Measurements from ENCODE around the gene ADK.

The ADK gene

DNA sequence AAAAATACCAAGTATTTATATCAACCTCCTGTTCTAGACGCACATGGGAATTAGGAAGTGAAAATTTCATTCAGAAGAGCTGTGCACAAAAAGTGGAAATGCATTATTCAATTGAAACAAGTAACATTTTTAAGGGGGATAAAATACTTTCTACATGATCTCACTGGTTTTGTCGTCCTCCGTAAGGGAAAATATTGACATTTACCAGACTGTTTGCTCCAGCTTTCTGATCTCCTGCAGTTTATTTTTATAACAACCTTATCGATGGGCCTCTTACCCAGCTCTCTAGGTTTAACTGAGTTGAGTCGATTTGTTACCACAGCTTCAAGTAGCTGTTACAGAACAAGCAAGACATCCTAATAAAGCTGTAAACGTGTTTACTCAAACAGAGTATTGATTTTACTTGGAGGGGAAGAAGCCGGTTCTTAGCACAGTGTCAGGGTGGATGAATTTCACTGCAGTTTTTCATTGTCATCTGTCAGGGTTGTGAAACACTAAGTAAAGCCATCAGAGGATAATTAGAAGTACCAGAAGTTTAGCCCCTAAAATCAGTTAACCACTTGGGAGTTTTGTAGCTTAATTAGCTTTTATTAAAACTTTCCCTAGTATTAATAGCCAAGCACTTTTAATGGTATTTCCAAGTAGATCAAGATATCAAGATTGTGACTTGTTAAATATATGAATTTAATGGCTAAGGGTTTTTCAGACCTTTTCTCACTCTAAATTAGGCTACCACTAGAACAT, 532.8 kb downstream of the ADK start:
- no peak for FAIRE-seq

DNA sequence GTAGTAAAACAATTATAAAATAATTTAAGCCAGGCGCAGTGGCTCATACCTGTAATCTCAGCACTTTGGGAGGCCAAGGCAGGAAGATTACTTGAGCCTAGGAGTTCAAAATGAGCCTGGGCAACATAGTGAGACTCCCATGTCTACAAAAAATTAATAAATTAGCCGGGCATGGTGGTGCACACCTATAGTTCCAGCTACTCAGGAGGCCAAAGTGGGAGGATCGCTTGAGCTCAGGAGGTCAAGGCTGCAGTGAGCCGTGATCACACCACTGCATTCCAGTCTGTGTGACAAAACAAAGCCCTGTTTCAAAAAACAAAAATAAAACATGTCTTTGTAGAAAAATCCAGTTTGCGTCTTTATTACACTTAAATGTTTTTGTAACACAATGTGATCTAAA, 533.4 kb downstream of the ADK start:
- FAIRE-seq = no peak

DNA sequence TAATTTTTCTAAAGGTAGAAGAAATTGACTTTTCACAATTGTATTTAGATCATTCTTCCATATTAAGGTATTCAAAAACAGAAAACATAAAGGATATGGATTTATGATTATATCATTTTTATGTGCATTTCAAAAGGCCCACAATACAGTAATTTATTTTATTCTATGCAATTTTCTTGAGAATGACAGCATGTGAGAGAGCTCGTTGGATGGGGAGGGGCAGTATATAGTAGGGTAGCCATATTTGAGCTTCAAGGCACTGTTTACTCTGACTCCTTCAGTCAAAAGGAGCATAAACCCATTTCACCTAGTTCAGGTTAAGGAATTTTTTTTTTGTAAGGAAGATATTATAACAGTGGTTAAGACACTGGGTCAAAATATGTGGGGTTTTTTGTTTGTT, 534.5 kb downstream of the ADK start:
- FAIRE-seq = no peak

DNA sequence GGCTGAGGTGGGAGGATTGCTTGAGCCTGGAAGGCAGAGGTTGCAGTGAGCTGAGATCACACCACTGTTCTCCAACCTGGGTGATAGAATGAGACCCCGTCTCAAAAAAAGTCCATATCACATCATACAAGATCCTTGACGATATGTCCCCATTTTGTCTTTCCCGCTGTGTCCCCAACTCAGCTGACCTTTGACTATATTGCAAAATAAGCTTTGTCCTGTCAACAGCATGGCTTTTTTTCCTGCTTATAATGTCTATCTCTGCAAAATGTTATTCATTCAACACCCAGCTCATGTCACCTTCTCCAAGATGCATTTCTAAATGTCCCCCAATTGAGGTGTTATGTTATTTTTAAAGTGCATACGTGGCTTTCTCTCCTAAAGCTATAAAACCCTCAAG, 539.4 kb downstream of the ADK start:
- no peak for FAIRE-seq

DNA sequence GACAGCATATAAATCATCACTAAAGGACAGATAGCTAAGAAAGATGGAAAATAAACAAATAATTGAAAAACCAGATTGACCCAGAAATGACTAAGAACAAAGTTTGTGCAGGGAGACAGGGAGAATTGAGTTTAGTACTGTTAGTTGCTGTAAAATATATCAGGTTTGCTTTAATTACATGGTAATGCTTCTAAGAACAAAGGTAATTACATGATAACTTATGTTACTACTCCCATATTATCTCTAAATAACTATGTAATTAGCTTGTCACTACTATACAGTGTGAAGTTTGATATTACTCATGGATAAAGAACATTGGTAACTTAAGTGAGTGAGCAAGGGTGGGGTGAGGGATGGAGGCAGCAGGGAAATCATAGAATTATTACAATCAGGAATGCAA, 540.1 kb downstream of the ADK start:
- FAIRE-seq = no peak

DNA sequence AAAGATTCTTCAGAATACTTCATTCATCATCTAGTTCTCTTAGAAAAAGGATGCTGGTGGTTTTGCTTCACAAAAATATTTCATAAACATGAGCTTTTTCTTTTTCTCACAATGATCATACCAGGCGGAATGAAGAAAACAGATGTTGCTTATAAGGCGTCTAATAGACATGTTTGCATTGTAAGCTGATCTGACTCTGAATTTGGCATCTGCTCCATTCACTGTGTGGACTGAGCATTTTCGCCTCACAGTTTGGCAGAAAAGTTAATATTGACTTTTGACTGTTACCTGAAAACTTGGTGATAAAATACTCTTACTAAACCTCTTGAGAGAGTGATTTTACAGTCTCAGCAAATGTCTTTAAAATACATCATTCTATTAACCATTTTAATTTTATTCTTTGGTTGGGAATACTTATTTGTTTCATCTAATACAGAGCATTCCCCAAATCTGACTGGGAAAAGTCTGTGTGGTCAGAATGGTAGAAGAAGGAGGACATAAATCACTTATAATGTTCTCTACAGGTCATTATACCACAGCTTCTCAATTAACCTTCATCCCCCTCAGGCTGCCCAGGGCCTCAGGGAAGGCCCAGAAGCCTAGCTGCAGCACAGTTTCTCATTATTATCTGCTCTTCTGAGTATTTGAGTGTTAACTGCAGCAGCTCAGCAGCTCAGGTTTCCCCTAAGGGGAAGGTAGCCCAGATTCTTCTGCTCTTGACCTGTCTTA, 553.8 kb downstream of the ADK start:
- no peak for FAIRE-seq

DNA sequence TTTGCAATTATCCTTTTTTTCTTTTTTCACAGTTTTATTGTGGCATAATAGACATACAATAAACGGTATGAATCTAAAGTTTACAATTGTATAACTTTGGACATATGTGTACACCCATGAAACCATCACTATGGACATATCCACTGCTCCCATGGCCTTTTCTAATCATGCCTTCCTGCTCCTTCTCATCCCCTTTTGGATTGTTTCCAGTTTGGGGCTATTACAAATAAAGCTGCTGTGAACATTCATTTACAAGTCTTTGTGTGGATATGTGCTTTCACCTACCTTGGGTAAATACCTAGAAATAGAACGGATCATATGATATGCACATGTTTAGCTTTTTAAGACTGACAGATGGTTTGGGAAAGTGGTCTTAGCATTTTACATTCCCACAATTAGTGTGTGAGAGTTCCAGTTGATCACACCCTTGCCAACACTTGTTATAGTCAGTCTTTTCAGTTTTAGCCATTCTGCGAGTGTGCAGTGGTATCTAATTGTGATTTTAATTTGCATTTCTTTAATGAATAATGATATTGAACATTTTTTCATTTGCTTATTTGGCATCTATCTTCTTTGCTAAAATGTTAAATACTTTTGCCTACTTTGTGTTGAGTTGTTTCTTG, 554.4 kb downstream of the ADK start:
- no peak for FAIRE-seq

DNA sequence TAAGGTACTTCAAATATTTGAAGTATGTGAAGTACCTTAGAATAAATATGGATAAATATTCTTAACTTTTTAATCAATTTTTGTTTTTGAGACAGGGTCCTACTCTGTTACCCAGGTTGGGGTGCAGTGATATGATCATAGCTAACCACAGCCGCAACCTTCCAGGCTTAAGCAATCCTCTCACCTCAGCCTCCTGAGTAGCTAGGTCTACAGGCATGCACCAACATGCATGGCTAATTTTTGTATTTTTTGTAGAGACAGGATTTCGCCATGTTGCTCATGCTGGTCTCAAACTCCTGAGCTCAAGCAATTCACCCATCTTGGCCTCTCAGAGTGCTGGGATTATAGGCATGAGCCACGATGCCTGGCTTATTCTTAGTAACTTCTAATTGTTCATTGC, 555.9 kb downstream of the ADK start:
- FAIRE-seq = no peak

DNA sequence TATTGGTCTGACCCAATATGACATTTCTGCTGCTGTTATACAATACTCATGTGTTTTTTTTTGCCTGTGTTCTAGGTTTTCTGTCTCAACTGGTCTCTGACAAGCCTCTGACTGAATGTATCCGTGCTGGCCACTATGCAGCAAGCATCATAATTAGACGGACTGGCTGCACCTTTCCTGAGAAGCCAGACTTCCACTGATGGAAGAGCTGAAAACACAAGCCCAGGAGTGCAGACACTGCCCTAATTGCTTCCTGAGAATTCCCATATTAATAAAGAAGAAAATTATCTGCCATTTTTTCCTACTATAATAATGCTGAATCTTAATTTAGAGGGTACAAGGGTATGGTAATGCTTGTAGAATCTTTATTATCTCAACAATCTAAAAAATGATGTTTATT, 557.2 kb downstream of the ADK start:
- FAIRE-seq = no peak

DNA sequence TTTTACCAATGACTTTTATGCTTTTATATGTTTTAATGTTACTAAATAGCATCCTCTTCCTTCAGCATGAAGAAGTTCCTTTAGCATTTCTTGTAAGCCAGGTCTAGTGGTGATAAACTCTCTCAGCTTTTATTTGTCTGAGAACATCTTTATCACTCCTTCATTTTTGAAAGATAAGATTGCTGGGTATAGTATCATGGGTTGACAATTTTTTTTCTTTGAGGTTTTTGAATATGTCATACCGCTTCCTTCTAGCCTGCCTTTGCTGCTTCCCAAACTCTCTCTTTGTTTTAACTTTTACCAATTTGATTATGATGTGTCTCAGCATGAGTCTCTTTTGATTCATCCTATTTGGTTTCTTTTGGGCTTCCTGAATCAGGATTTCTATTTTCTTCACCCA, 567.2 kb downstream of the ADK start:
- no peak for FAIRE-seq

DNA sequence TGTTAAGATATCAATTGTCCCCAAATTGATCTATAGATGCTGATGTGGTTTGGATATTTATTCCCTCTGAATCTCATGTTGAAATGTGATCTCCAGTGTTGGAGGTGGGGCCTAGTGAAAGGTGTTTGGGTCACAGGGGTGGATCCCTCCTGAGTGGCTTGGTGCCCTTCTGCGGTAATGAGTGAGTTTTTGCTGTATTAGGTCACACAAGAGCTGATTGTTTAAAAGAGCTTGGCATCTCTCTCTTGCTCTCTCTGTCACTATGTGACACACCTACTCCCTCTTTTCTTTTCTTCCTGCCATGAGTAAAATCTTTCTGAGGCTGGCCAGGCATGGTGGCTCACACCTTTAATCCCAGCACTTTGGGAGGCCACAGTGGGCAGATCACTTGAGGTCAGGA, 577.2 kb downstream of the ADK start:
- no peak for FAIRE-seq

DNA sequence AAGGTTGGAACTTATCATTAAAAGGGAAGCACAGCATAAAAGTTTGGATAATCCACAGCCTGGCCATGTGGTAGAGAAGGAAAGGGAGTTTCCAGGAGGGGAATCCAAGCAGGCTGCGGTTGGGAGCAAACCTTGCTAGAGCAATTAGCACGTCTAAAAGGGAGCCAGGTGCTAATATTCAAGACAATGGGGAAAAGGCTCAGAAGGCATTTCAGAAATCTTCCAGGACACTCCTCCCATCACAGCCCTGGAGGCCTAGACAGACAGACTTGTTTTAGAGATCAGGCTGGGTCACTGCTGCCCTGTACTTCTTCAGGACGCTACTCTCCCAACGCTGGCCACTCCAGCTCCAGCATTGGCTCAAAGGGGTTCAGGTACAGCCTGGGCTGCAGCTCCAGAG, 579.2 kb downstream of the ADK start:
- no peak for FAIRE-seq

DNA sequence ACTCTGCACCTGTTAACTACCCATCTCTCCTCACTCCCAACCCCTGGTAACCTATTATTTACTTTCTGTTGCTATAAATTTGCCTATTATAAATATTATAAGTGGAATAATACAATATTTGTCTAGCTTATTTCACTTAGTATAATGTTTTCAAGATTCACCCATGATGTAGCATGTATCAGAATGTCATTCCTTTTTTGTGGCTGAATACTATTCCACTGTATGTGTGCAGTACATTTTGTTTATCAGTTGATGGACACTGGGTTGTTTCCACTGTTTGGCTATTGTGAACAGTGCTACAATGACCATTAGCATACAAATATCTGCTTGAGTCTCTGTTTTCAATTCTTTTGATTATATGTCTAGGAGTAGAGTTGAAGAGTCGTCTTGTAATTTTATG, 582.6 kb downstream of the ADK start:
- FAIRE-seq = no peak

DNA sequence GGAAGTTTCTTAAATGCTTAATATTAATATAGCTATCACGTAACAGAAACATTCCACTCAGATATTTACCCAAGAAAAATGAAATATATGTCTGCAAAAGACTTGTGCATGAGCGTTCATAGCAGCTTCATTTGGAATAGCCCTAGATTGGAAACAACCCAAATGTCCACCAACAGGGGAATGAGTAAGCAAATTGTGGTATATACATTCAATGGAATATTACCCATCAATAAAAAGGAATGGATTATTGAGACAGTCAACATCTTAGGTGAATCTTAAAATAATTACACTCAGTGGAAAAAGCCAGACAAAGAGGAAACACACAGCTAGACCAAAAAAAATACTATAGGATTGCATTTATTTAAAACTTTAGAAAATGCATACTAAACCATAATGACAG, 585.0 kb downstream of the ADK start:
- no peak for FAIRE-seq

DNA sequence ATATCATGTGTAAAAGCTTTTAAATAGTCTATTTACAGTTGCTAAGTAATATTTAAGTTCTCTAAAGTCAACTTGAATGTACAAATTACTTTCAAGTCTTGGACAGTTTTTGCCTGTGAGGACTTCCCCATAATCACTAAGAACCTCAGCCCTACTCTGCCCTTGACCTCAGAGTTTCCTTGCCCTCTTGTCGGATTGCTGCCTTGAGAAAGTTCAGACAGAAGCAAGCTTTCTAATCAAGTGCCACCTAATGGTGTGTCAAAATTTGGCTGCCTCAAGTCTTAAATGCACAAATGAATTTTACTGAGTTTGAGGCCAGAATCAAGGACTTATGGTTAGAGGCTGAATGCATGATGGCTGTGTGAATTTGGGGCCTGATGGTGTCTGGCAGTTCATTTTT, 587.0 kb downstream of the ADK start:
- no peak for FAIRE-seq

DNA sequence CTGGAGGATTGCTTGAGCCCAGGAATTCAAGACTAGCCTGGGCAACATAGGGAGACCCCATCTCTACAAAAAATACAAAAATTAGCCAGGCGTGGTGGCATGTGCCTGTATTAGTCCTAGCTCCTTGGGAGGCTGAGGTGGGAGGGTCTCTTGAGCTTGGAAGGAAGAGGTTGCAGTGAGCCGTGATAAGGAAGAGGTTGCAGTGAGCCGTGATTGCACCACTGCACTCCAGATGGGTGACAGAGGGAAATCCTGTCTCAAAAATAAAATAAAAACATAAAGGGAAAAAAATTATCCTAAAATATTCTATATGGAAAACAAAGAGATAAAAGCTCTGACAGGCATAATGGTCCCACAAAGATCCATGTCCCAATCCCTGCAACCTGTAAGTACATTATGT, 587.5 kb downstream of the ADK start:
- FAIRE-seq = no peak

DNA sequence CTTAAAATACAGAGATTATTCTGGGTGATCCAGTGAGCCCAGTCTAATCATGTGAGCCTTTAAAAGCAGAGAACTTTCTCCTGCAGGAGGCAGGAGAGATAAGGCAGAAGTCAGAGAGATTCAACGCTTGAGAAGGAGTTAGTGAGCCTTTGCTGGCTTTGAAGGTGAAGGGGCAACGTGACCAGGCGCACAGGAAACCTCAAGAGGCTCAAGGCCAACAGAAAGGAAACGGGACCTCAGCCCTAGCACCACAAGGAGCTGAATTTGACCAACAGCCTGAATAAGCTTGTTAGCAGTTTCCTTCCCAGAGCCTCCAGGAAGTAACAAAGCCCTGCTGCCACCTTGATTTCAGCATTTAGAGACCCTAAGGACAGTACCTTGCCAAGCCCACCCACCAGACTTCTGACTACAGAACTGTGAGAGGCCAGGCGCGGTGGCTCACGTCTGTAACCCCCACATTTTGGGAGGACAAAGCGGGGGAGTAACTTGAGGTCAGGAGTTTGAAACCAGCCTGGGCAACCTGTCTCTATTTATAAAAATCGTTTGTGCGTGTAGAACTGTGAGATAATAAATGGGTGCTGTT, 588.1 kb downstream of the ADK start:
- FAIRE-seq = no peak

DNA sequence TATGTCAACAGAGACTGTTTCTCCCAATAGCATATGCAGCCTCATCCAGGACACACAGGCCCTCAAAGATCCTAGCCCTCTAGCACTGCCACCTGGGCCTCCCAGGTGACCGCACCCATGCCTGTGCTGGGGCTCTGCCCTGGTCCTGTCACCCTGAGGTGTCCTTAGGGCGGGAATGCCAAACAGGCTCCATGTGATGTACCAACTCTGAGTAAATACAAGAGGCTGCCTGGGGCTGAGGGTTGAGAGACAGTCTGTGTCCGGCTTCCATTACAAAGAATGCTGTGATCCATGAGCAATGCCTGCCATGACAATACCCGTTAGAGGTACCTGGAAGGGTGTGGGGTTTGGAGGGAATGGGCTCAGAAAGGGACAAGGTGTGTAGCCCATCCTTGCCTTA, 592.4 kb downstream of the ADK start:
- FAIRE-seq = no peak

DNA sequence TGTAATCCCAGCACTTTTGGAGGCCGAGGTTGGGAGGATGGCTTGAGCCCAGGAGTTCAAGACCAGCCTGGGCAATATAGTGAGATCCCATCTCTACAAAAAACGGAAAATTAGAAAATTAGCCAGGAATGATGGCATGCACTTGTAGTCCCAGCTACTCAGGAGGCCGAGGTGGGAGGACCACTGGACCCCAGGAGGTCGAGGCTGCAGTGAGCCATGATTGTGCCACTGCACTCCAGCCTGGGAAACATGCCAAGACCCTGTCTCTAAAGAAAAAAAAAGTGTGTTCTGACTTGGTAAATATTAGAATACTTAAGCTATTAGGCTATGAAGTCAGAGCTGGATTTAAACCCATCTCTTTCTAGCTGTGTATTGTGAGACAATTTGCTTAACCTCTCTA, 594.4 kb downstream of the ADK start:
- FAIRE-seq = no peak

DNA sequence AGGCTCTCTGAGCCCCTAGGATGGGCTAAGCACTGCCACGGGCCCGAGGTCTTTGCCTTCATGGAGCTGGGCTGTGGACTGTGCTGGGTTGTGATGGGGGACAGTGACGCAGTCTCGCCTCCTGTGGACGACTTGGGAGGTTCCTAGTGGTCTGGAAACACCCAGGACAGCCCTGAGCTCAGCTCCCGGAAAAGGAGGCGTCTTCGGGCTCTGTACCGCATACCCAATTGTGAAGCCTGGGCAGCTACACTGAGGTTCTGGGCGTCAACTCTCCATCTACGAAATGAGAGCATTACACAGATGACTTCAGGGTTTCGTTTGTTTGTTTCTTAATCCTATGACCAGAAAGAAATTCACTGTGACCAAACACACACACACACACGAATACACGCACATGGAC, 595.8 kb downstream of the ADK start:
- no peak for FAIRE-seq

DNA sequence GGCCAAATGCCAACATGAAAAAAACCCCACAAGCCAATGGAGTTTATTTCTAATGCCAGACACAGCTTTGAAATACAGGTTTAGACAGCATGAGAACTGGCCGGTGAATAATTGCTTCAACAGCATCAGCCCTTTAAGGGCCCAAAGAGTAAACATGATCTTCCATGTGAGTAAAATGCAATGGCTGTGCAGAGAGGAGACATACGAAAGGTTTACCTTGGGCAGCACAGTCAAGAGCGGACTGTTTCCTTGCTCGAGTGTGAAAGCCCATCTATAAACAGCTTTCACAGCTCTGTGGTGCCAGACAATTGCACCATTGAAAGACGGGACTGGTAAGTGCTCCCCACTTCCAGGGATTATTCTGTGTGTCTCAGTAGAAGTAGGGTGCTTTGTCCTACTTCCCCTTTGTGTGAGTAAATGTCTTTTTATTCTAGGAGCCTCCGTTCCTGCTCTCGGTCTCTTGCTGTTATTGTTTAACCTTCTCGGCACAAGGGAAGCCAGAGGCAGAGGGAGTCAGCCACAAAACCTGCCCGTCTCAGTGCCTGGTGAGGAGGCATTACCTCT, 597.5 kb downstream of the ADK start:
- no peak for FAIRE-seq

DNA sequence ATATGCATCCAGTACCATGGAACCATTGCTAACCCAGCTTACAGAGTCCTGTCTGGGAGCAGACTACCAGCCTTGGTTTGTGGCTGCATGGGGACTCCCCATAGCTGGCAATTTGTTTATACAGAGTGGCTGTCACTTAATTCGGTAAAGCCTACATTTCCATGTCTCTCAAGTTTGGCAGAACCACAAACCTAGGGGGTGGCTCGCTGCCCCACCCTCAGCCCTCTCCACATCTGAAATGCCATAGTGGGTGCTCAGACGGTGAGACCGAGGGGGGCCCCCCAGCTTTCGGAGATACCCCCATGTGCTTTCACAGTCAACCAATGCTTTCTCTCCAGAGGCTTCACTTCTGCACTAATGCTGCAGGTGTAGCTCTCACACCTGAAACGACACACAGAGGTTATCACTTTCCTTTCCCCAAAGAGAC, 599.8 kb downstream of the ADK start:
- no peak for FAIRE-seq

DNA sequence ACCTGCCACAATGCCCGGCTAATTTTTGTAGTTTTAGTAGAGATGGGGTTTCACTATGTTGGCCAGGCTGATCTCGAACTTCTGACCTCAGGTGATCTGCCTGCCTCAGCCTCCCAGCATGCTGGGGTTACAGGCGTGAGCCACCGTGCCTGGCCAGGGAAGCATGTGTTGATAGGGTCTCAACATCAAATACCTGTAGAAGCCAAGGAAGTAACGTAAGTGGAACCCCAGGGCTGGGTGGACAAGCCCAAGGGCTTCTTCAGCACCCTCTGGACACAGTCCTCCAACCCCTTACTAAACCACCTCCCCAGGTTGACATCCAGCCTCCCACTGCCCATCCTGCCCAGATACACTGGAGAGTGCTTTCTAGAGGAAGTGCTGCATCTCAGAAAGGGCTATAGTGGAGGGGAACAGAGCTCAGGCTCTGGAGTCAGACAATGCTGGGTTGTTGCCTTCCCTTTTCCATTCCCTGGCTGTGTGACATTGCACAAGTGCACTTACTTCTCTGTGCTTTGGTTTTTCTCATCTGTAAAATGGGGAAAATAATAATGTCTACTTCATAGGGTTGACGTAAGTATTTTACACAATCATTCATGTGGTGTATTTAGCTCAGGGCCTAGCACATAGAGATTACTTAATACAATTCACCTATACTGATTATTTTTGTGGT, 601.5 kb downstream of the ADK start:
- FAIRE-seq = no peak
